ENCODE results near the gene FBXW8. TPM values are rescaled to one million over a fixed set of nuclear protein-coding genes. Genes with fewer than 3 reads are reported as not detected.

The FBXW8 gene
- total RNA-seq, 8 experiments from 2014 or later, result 8.1 to 18.7 (median 12.2) TPM

DNA sequence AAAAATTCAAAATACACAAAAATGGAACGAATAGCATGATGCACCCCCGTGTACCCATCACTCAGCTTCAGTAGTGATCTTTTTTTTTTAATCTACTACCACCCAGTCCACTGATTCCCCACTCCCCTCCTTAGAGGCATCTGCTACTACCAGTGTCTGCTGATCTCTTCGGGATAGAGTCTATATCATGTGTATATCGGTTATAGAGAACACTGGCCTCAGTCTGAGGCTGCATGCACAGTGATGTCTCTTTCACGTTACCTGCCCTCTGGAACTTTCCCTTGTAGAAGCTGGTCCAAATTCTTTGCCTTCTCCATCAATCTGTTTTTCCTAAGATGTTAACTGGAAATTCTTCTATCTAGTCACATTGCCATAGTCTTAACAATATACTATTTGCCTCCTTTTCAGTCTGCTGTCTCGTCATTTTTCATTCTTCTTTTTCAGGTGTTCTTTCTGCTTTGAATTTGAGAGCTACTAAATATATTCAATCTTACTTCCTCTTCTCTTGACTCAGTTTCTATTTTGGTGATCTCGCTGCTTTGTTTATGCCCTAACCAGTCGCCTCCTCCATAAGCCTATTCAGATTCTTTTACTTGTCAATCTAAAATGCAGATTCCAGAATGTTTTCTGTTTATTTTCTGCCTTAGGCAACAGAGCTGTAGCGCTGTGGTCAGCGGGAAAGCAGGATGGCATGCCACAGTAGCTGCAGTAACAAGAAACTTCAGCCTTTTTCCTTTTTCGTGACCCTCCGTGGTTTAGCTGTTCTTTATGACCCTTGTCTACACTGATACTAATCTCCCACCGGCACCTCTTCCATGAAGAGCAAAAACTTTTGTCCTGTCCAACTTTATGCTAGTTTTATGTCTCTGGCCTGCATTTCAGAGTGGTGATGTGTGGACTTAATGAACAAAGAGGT lies 67.0 kb downstream of the FBXW8 start:
- 75 to 97% (median 85%) methylated on average over 4 to 13 of the region's 13 CpGs for WGBS, 10 experiments
- Histone ChIP-seq H3K4me1 (replicated peaks in 1 of 2) (peaks cover 0 to 12% of the 10 kb centered on the region in 2 donors), H3K4me3 (no peak overlapping the region), H3K27ac (no peak overlapping the region)
- in situ Hi-C loops (cut with MboI; ENCODE audit: low pct_unique_long_range_greater_than_20kb in 2 of 9, low sequenced_read_pairs in 9 of 9, unreplicated experiment in 9 of 9), result no loop called here
- ATAC-seq (replicated peaks in 6 of 8), result peak in 1 of 8 experiments; percentile 36

DNA sequence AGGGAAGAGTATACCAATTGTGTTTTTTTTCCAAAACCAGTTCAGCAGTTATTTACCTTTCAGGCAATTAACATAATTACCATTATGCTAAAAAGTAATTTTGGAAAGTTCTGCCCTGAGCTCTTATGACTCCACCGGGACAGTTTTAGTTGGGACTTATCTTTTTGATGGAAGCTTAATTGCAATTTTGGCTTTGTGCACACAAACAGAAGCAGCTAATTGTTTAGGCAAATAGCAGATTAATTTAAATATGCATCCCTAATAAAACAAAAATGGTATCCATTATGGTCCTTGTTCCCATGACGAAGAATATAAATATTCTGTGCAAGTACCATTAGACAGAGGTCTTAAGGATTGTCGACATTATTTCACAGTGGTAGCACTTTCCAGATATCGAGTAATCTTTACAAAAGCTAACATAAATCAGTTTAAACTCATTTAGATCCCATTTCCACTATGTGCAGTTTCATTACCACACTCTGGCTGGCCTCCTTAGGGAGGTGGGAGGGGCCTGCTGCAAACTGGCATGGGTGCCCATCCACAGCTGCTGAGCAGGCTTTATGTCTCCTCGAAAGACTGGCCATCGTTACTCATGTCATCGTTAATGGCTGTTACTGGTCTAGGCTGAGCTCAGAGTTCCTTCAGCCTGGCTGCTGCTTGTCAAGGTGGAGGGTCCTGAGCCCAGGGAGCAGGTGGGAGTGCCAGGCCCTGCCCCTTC lies 68.2 kb downstream of the FBXW8 start:
- in situ Hi-C loops (cut with MboI; ENCODE audit: low pct_unique_long_range_greater_than_20kb in 2 of 9, low sequenced_read_pairs in 9 of 9, unreplicated experiment in 9 of 9), result no loop called here
- 47 to 94% (median 86%) methylated on average over 1 to 7 of the region's 7 CpGs; no CpG with 5 or more reads in 1 of the 10 experiments for WGBS, 10 experiments
- peak in 3 of 8 experiments; percentile 75 to 96 (median 75) for ATAC-seq (replicated peaks in 6 of 8)

DNA sequence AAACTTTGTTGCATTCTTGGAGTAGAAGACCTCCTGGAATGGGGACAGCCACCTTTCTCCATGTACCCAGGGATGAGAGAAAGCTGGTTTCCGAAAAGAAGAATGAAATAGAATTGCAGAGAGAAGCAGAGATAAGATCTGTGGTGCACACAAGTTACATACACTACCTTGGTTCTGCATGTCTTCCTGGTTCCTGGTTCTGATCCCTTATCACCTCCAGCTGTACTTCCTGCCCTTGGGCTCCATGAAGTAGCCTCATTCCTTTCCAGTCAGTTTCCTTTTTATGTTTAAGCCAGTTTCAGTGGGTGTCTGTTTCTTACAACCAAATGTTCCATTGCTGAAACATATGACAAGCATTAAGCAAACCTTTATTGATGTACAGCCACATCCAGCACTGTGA lies 69.3 kb downstream of the FBXW8 start:
- WGBS, 10 experiments, result 80 to 100% (median 100%) methylated on average over 1 of the region's 1 CpG; no CpG with 5 or more reads in 5 of the 10 experiments
- in situ Hi-C loops (cut with MboI; ENCODE audit: low pct_unique_long_range_greater_than_20kb in 2 of 9, low sequenced_read_pairs in 9 of 9, unreplicated experiment in 9 of 9), result no loop called here
- H3K4me3 ChIP-seq, result no peak overlapping the region
- ATAC-seq (replicated peaks in 6 of 8), result no peak
- H3K27ac ChIP-seq, result no peak overlapping the region
- peaks cover 0 to 12% of the 10 kb centered on the region in 2 donors for H3K4me1 ChIP-seq (replicated peaks in 1 of 2)

More for the DNA sequence above, 68.2 kb downstream of the FBXW8 start:
- H3K4me1 ChIP-seq (replicated peaks in 1 of 2), result peaks cover 0 to 12% of the 10 kb centered on the region in 2 donors
- no peak overlapping the region for H3K4me3 ChIP-seq
- H3K27ac ChIP-seq, result no peak overlapping the region

DNA sequence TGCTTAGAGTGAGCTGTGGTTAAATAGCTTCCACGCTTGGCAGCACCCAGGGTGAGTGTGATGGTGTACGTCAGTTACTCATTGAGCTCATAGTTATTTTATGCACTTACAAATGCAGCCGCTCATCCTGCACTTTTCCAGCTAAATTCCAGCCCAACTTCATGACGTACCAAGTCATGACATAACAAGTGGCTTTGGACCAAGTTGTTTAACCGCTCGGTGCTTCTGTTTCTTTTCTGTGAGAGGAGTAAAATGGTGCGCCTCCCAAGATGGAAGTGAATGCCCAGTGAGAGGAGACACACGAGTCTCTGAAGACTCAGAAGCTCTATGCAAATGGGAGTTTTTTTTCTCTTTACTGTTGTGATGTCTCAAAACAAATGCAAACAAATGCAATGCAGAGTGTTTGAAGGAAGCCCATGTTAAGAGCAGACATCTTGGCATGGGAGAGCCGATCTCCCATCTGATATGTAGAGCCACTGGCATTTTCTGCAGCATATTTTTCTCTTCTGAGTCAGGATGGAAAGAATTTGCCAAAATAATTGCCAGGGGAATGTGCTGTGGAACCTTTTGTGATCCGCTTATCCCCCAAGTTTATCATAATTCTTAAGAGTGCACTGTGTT lies 72.2 kb downstream of the FBXW8 start:
- peak in 3 of 8 experiments; percentile 49 to 82 (median 76) for ATAC-seq (replicated peaks in 6 of 8)
- Histone ChIP-seq H3K27ac (no peak overlapping the region), H3K4me3 (no peak overlapping the region), H3K4me1 (replicated peaks in 1 of 2) (peaks cover 0 to 12% of the 10 kb centered on the region in 2 donors)
- in situ Hi-C loops (cut with MboI; ENCODE audit: low pct_unique_long_range_greater_than_20kb in 2 of 9, low sequenced_read_pairs in 9 of 9, unreplicated experiment in 9 of 9), result no loop called here
- WGBS, 10 experiments, result 7 to 100% (median 89%) methylated on average over 1 to 9 of the region's 10 CpGs

DNA sequence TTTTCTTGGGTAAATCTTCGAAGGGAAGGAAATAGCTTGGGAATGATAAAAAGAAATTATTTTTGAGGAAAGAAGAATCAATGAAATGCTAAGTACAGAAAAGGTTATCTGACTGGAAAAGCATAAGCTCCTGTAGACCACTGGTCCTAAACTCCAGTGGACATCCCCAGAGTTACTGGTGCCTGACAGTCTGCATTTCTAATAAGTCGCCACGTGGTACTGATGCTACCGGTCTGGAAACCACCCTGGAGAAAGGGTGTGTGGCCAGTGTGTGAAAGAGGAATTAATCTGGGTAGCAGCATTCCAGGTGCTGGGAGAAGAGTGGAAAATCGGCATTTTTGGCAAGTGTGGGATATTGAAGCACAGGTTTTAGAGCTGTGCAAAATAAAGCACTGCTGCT lies 73.3 kb downstream of the FBXW8 start:
- no peak for ATAC-seq (replicated peaks in 6 of 8)
- Histone ChIP-seq H3K4me1 (replicated peaks in 1 of 2) (peaks cover 0 to 7% of the 10 kb centered on the region in 2 donors), H3K27ac (no peak overlapping the region), H3K4me3 (no peak overlapping the region)
- in situ Hi-C loops (cut with MboI; ENCODE audit: low pct_unique_long_range_greater_than_20kb in 2 of 9, low sequenced_read_pairs in 9 of 9, unreplicated experiment in 9 of 9), result no loop called here
- 0 to 100% (median 53%) methylated on average over 1 to 5 of the region's 5 CpGs for WGBS, 10 experiments

DNA sequence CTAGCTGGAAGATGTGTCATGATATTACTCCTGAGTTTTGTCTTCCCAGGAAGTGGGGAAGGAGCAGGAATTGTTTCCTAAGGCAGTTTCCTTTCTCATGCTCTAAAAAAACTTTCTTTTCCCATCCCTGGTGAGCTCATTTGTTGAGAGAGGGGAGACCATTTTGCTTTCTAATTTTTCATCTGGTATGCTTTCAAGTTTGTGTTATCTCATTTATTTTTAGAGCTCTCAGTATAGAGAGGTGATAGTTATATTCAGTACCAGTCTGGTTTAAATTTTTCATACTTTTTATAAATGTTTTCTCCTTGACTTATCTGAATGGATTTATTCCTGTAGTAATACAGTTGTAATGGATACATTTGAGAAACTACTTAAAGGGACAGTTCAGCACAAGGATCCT lies 79.6 kb downstream of the FBXW8 start:
- Histone ChIP-seq H3K4me3 (no peak overlapping the region), H3K27ac (no peak overlapping the region), H3K4me1 (replicated peaks in 1 of 2) (no peaks in the 10 kb centered on the region)
- ATAC-seq (replicated peaks in 6 of 8), result no peak
- in situ Hi-C loops (cut with MboI; ENCODE audit: low pct_unique_long_range_greater_than_20kb in 2 of 9, low sequenced_read_pairs in 9 of 9, unreplicated experiment in 9 of 9), result no loop called here

DNA sequence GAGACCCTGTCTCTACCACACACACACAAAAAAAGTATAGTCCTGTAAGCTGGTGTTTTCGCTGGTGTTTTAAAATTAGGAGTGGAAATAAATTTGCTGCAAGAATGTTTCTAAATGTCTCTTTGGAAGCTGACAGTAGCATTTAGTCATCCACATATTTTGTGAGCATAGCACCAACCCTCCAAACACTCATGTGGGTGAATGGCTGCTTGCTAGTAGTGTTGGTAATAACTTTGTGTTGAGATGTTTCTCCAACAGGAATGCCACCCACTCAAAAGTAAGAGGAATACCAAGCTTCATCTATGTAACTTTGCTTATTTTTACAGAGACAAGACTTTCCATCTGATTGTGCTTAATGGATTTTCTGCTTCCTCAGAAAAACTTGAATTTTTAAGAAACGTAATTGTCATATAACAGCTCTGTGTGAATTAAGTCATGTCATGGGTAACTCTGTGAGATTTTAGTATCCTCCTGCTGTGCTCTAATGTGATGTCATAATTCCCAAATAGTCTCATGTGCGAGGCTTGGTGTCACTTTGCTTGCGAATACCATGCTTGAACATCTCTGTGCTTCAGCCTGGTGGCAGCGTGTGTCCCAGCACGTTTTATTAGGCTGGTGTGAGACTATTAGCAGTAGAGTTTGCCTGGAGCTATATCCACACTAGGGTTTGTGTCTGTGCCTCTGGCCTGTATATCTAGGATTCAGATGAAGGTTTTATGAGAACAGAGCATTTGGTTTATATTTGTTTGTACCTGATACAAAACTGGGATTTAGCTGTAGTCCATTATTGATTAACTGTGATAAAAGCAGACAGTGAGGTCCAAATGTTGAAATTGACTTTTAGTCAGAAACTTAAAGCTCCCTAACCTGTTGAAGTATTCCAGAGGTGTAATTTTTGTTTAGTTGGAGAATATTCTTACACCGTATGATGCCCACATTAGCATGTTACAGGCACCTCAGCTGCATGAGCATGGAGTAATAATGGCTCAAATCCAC lies 80.5 kb downstream of the FBXW8 start:
- ATAC-seq (replicated peaks in 6 of 8), result no peak
- in situ Hi-C loops (cut with MboI; ENCODE audit: low pct_unique_long_range_greater_than_20kb in 2 of 9, low sequenced_read_pairs in 9 of 9, unreplicated experiment in 9 of 9), result no loop called here
- no peak overlapping the region for H3K4me3 ChIP-seq
- WGBS, 10 experiments, result 58 to 100% (median 89%) methylated on average over 1 to 6 of the region's 7 CpGs; no CpG with 5 or more reads in 1 of the 10 experiments
- peaks cover 0 to 4% of the 10 kb centered on the region in 2 donors for H3K4me1 ChIP-seq (replicated peaks in 1 of 2)
- H3K27ac ChIP-seq, result no peak overlapping the region

DNA sequence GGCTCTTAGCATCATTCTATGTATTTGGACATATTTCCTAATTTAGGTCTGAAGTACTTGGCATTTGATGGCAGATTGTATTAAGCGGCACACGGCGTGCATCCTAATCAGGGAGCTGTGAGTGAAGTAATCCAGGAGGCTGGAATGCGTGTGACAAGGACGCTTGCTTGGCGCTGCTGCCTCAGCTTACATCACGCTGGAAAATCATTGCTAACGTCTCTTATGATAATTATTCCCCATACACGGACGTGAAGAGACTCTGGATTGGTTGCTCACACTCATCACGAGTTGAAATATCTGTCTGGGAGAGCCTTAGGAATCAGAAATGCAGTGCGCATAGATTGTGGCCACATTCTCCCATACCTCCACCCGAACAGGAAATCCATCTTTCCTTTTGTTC lies 85.3 kb downstream of the FBXW8 start:
- WGBS, 10 experiments, result 40 to 97% (median 85%) methylated on average over 1 to 11 of the region's 13 CpGs
- Histone ChIP-seq H3K4me3 (no peak overlapping the region), H3K27ac (no peak overlapping the region), H3K4me1 (replicated peaks in 1 of 2) (peaks cover 6 to 7% of the 10 kb centered on the region in 2 donors)
- in situ Hi-C loops (cut with MboI; ENCODE audit: low pct_unique_long_range_greater_than_20kb in 2 of 9, low sequenced_read_pairs in 9 of 9, unreplicated experiment in 9 of 9), result no loop called here
- peak in 4 of 8 experiments; percentile 39 to 89 (median 78) for ATAC-seq (replicated peaks in 6 of 8)

DNA sequence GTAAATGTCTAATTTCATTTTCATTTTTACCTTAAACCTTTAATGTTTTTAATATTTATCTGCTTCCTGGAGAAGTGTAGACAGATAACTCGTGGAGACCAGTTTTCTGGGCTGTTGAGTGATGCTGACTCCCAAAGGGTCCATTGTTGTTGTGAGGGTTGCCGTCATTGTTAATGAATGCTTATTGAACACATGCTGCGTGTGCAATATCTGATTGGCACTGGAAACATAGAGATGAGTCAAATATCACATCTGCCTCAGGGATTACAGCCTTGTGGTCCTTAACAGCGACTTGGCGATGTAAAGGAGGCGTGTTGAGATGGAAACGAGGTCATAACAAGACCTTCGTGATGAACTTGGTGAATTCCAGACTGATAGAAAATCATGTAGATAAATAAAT lies 85.9 kb downstream of the FBXW8 start:
- in situ Hi-C loops (cut with MboI; ENCODE audit: low pct_unique_long_range_greater_than_20kb in 2 of 9, low sequenced_read_pairs in 9 of 9, unreplicated experiment in 9 of 9), result no loop called here
- Histone ChIP-seq H3K4me3 (no peak overlapping the region), H3K4me1 (replicated peaks in 1 of 2) (peaks cover 6 to 7% of the 10 kb centered on the region in 2 donors), H3K27ac (no peak overlapping the region)
- peak in 2 of 8 experiments; percentile 45 to 54 for ATAC-seq (replicated peaks in 6 of 8)
- WGBS, 10 experiments, result 78 to 100% (median 93%) methylated on average over 1 to 7 of the region's 8 CpGs; no CpG with 5 or more reads in 1 of the 10 experiments

DNA sequence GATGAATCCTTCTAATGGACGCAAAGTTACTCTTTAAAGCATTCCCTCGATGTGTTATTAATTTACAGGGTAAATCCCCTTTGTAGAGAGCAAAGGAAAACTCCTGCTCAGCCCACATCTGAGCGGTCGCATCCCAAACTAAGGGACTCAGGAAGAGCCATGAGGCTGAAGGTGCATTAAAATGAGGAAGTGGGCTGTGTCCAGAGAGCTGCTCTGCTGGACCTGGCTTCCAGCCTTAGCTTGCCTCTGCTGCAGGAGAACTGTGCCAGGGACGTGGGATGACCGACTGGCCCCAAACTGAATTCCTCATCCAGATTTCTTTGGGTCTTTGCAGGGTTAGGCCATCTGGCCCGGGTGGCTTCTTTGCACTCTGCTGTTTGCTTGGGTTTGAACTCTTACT lies 88.3 kb downstream of the FBXW8 start:
- peaks cover 6 to 7% of the 10 kb centered on the region in 2 donors for H3K4me1 ChIP-seq (replicated peaks in 1 of 2)
- WGBS, 10 experiments, result 69 to 100% (median 92%) methylated on average over 2 to 4 of the region's 7 CpGs; no CpG with 5 or more reads in 2 of the 10 experiments
- H3K4me3 ChIP-seq, result no peak overlapping the region
- in situ Hi-C loops (cut with MboI; ENCODE audit: low pct_unique_long_range_greater_than_20kb in 2 of 9, low sequenced_read_pairs in 9 of 9, unreplicated experiment in 9 of 9), result no loop called here
- H3K27ac ChIP-seq, result no peak overlapping the region
- ATAC-seq (replicated peaks in 6 of 8), result no peak

DNA sequence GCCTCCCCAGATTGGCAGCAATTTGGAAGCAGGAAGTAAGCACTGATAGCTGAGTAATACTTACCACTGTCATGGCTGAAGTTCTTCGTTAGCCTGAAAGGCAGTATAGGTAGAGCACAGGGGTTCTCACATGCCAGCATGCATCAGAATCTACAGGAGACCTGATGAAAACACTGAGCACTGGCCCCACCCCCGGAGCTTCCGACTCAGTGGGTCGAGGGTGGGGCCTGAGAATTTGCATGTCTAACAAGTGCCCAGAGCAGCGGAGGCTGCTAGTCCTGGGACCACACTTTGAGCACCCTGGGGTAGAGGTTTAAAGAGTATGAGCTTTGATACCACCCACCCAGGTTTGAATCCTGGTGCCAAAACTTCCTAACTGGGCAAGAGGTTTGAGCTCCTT lies 89.6 kb downstream of the FBXW8 start:
- Histone ChIP-seq H3K4me3 (no peak overlapping the region), H3K27ac (no peak overlapping the region), H3K4me1 (replicated peaks in 1 of 2) (peaks cover 6 to 7% of the 10 kb centered on the region in 2 donors)
- 45 to 100% (median 60%) methylated on average over 1 to 3 of the region's 5 CpGs; no CpG with 5 or more reads in 5 of the 10 experiments for WGBS, 10 experiments
- peak in 1 of 8 experiments; percentile 35 for ATAC-seq (replicated peaks in 6 of 8)
- in situ Hi-C loops (cut with MboI; ENCODE audit: low pct_unique_long_range_greater_than_20kb in 2 of 9, low sequenced_read_pairs in 9 of 9, unreplicated experiment in 9 of 9), result no loop called here
